Measurements from ENCODE around the gene ZBTB7C. TPM values are rescaled to one million over a fixed set of nuclear protein-coding genes. Genes with fewer than 3 reads are reported as not detected.

The ZBTB7C gene
- total and polyA plus RNA-seq, 4 donors = 0.19 to 1.1 (median 0.45) TPM

DNA sequence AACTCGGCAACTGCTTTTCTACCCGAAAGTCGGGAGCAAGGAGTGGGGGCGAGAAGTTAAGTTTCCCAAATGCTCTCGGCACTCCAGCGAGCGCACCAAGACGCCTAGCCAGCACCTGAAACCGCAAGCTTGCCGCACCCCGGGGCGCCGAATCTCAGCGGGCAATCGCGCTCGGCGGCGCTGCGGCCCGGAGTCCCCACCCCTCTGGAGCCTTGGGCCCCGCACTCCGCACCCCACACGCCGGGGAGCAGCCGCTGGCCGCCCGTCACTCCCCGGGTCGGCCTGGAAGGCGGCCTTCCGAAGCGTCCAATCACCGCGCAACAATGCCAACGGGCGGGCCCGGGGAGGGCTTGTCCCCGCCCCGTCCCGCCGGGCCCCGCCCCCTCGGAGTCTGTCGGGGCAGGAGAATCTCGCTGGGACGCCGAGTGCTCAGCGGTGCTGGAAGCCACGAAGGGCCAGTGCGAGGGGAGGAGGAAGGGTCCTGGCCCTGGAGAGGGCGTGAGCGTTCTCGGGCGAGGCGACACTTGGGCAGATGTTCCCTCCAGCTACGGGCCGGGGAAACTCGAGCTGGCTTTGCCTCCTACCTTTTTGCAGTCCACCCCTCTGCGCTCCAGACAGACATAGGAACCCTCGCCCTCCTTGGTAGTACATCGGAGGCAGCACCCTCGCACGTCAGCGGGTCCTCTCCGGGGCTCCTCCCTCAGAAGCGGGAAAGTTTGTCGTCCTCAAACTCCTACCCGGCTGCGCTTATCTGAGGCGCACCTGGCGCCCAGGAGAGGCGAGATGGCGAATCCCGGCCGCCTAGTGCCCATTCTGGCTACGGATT lies 1.1 kb upstream of the ZBTB7C start:
- WGBS = 1% methylated on average over 77 of the region's 77 CpGs
- H3K27ac ChIP-seq (ENCODE audit: low read depth in 1 of 2, low read length in 2 of 2) = no peak overlapping the region
- H3K9ac ChIP-seq (ENCODE audit: low read depth in 1 of 2, low read length in 2 of 2) = no peak overlapping the region
- H3K27me3 ChIP-seq (ENCODE audit: control insufficient read depth in 4 of 4, insufficient read depth in 4 of 4, low read length in 3 of 4) = peaks cover 0 to 17% (median 8%) of the 10 kb centered on the region in 4 donors
- no peaks in the 10 kb centered on the region for H3K36me3 ChIP-seq (ENCODE audit: control insufficient read depth in 4 of 4, insufficient read depth in 3 of 4, low read depth in 1 of 4, low read length in 3 of 4)
- TF ChIP-seq SP1 (IDR thresholded peaks at IDR 0.05) = peak; percentile 37
- TF ChIP-seq FOXA2 (IDR thresholded peaks at IDR 0.05) = no peak
- peak overlapping the region; percentile 67 to 90 (median 69) for H3K4me3 ChIP-seq (ENCODE audit: low read depth in 1 of 3, low read length in 3 of 3)
- H3K4me1 ChIP-seq (ENCODE audit: control insufficient read depth in 4 of 4, insufficient read depth in 4 of 4, low read length in 3 of 4) = peaks cover 14 to 26% (median 14%) of the 10 kb centered on the region in 4 donors
- H3K9me3 ChIP-seq (ENCODE audit: control insufficient read depth in 4 of 4, low read length in 3 of 4) = no peaks in the 10 kb centered on the region
- DNase-seq (ENCODE audit: low spot score) = peak; percentile 79

- Histone ChIP-seq H3K4me1 (ENCODE audit: control insufficient read depth in 4 of 4, insufficient read depth in 4 of 4, low read length in 3 of 4) (peaks cover 14 to 26% (median 14%) of the 10 kb centered on the region in 4 donors), H3K4me3 (ENCODE audit: low read depth in 1 of 3, low read length in 3 of 3) (peak overlapping the region; percentile 67 to 90 (median 69)), H3K9ac (ENCODE audit: low read depth in 1 of 2, low read length in 2 of 2) (no peak overlapping the region), H3K27me3 (ENCODE audit: control insufficient read depth in 4 of 4, insufficient read depth in 4 of 4, low read length in 3 of 4) (peaks cover 0 to 17% (median 8%) of the 10 kb centered on the region in 4 donors), H3K27ac (ENCODE audit: low read depth in 1 of 2, low read length in 2 of 2) (no peak overlapping the region), H3K36me3 (ENCODE audit: control insufficient read depth in 4 of 4, insufficient read depth in 3 of 4, low read depth in 1 of 4, low read length in 3 of 4) (no peaks in the 10 kb centered on the region), H3K9me3 (ENCODE audit: control insufficient read depth in 4 of 4, low read length in 3 of 4) (no peaks in the 10 kb centered on the region)
- no peak for TF ChIP-seq HNF4G (IDR thresholded peaks at IDR 0.05)
- TF ChIP-seq CTCF (IDR thresholded peaks at IDR 0.05; ENCODE audit: low read depth, low read length, missing input control) = no peak
- no peak for TF ChIP-seq GABPA (IDR thresholded peaks at IDR 0.05 in 1 of 2, conservative IDR thresholded peaks at IDR 0.05 in 1 of 2)
- no peak for TF ChIP-seq SP1 (IDR thresholded peaks at IDR 0.05)
- TF ChIP-seq HNF4A (conservative IDR thresholded peaks at IDR 0.05) = no peak
- TF ChIP-seq, protein P1, sequence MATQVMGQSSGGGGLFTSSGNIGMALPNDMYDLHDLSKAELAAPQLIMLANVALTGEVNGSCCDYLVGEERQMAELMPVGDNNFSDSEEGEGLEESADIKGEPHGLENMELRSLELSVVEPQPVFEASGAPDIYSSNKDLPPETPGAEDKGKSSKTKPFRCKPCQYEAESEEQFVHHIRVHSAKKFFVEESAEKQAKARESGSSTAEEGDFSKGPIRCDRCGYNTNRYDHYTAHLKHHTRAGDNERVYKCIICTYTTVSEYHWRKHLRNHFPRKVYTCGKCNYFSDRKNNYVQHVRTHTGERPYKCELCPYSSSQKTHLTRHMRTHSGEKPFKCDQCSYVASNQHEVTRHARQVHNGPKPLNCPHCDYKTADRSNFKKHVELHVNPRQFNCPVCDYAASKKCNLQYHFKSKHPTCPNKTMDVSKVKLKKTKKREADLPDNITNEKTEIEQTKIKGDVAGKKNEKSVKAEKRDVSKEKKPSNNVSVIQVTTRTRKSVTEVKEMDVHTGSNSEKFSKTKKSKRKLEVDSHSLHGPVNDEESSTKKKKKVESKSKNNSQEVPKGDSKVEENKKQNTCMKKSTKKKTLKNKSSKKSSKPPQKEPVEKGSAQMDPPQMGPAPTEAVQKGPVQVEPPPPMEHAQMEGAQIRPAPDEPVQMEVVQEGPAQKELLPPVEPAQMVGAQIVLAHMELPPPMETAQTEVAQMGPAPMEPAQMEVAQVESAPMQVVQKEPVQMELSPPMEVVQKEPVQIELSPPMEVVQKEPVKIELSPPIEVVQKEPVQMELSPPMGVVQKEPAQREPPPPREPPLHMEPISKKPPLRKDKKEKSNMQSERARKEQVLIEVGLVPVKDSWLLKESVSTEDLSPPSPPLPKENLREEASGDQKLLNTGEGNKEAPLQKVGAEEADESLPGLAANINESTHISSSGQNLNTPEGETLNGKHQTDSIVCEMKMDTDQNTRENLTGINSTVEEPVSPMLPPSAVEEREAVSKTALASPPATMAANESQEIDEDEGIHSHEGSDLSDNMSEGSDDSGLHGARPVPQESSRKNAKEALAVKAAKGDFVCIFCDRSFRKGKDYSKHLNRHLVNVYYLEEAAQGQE (IDR thresholded peaks at IDR 0.05) = no peak
- no peak for TF ChIP-seq NR2F2 (IDR thresholded peaks at IDR 0.05)
- TF ChIP-seq TAF1 (conservative IDR thresholded peaks at IDR 0.05) = no peak
- TF ChIP-seq, protein P2, sequence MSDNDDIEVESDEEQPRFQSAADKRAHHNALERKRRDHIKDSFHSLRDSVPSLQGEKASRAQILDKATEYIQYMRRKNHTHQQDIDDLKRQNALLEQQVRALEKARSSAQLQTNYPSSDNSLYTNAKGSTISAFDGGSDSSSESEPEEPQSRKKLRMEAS (IDR thresholded peaks at IDR 0.05) = no peak
- TF ChIP-seq RXRA (IDR thresholded peaks at IDR 0.05) = no peak
- TF ChIP-seq YY1 (IDR thresholded peaks at IDR 0.05) = no peak
- no peak for TF ChIP-seq ZBTB33 (IDR thresholded peaks at IDR 0.05)
- TF ChIP-seq JUND (IDR thresholded peaks at IDR 0.05) = no peak
- no peak for TF ChIP-seq RAD21 (IDR thresholded peaks at IDR 0.05)
- no peak for TF ChIP-seq EGR1 (IDR thresholded peaks at IDR 0.05; ENCODE audit: low read depth in 2 of 2)
- under 1% methylated on average over 55 of the region's 55 CpGs for WGBS
- no peak for DNase-seq (ENCODE audit: low spot score)
Observed at GRCh38 chr18:48409591-48410094, 460 bp upstream of the ZBTB7C start.

All from liver (tissue), 9 donors.